IMR-90 (cell line): ENCODE measurements around the gene PAEP. TPM values are rescaled to one million over a fixed set of nuclear protein-coding genes. Genes with fewer than 3 reads are reported as not detected.

Experiments used
- ATAC-seq: fragments of 200-7000 bp; cut with Tn5 transposase; 2 replicates; pipeline ENCODE4 v1.9.1; 2020; ENCODE audit warnings: low read depth, mild to moderate bottlenecking, moderate library complexity
- BruUV-seq: library from RNA; stranded (reverse); fragments of 400-500 nt; replicated peaks from 2 replicates; lab custom pipeline; 2021; lab: Mats Ljungman, UMichigan
- CTCF ChIA-PET: fragments of 300-600 bp; formaldehyde crosslinking; extraction: SDS; loops from one replicate; lab custom pipeline; 2021; ENCODE audit warnings: antibody characterized with exemption; lab: Yijun Ruan, JAX
- POLR2A ChIA-PET: fragments of 300-600 bp; sonication (Branson Sonifier 250); formaldehyde crosslinking; loops from one replicate; lab custom pipeline; 2022; ENCODE audit warnings: antibody characterized with exemption; ENCODE audit not compliant: unreplicated experiment; lab: Charles Lee
- DNase-seq: peaks from one replicate; pipeline ENCODE4 v3.0.0; 2013
- H2AFZ ChIP-seq: replicated peaks from 2 replicates; pipeline ENCODE3; 2013; ENCODE audit warnings: low read length, mild to moderate bottlenecking; ENCODE audit not compliant: poor library complexity
- H2AK5ac ChIP-seq: 2 replicates; pipeline ENCODE4 v1.6.1; 2013; ENCODE audit warnings: low read depth, low read length, inconsistent platforms
- H2AK9ac ChIP-seq: replicated peaks from 2 replicates; pipeline ENCODE3; 2013; ENCODE audit warnings: mild to moderate bottlenecking, low read depth, low read length, moderate library complexity; ENCODE audit not compliant: poor library complexity
- H2BK120ac ChIP-seq: 2 replicates; pipeline ENCODE4 v1.6.1; 2013; ENCODE audit warnings: low read depth, low read length, inconsistent platforms
- H2BK15ac ChIP-seq: 3 replicates; pipeline ENCODE4 v1.6.1; 2013; ENCODE audit warnings: low read depth, low read length, inconsistent platforms
- H2BK20ac ChIP-seq: 2 replicates; pipeline ENCODE4 v1.6.1; 2013; ENCODE audit warnings: low read depth, mild to moderate bottlenecking, inconsistent platforms, low read length, moderate library complexity
- H2BK5ac ChIP-seq: 2 replicates; pipeline ENCODE4 v1.6.1; 2013; ENCODE audit warnings: mild to moderate bottlenecking, low read depth, low read length, inconsistent platforms; ENCODE audit not compliant: poor library complexity, severe bottlenecking
- H3K14ac ChIP-seq: replicated peaks from 2 replicates; pipeline ENCODE4 v1.6.1; 2013; ENCODE audit warnings: low read depth, low read length, inconsistent platforms
- H3K18ac ChIP-seq: 2 replicates; pipeline ENCODE4 v1.6.1; 2013; ENCODE audit warnings: low read depth, low read length, control low read depth
- H3K23ac ChIP-seq: 2 replicates; pipeline ENCODE4 v1.6.1; 2013; ENCODE audit warnings: low read depth, low read length, inconsistent platforms
- H3K27ac ChIP-seq: 2 replicates; pipeline ENCODE4 v1.5.1; 2013; ENCODE audit warnings: mild to moderate bottlenecking, control low read depth, low read length; ENCODE audit not compliant: insufficient read depth
- H3K27me3 ChIP-seq: 2 replicates; pipeline ENCODE4 v1.6.1; 2013; ENCODE audit warnings: low read length; ENCODE audit not compliant: control insufficient read depth, insufficient read depth
- H3K36me3 ChIP-seq: 2 replicates; pipeline ENCODE4 v1.6.1; 2013; ENCODE audit warnings: low read length, mixed read lengths; ENCODE audit not compliant: control insufficient read depth, insufficient read depth
- H3K4ac ChIP-seq: 2 replicates; pipeline ENCODE4 v1.6.1; 2013; ENCODE audit warnings: low read depth, low read length, inconsistent platforms
- H3K4me1 ChIP-seq: 2 replicates; pipeline ENCODE4 v1.6.1; 2013; ENCODE audit warnings: low read length, mixed read lengths; ENCODE audit not compliant: control insufficient read depth, insufficient read depth
- H3K4me2 ChIP-seq: 2 replicates; pipeline ENCODE4 v1.6.1; 2013; ENCODE audit warnings: low read depth, mild to moderate bottlenecking, control low read depth, low read length, moderate library complexity
- H3K4me3 ChIP-seq: 2 replicates; pipeline ENCODE4 v1.5.1; 2013; ENCODE audit warnings: low read depth, mild to moderate bottlenecking, control low read depth, low read length, moderate library complexity; ENCODE audit not compliant: insufficient read depth
- H3K56ac ChIP-seq: 2 replicates; pipeline ENCODE4 v1.6.1; 2013; ENCODE audit warnings: low read length, inconsistent platforms; ENCODE audit not compliant: insufficient read depth; ENCODE audit errors: extremely low read depth
- H3K79me1 ChIP-seq, 2 experiments: 2 replicates each; pipeline ENCODE4 v1.6.1; 2013; ENCODE audit warnings: low read length in 2 of 2, inconsistent platforms in 1 of 2, low read depth in 1 of 2
- H3K9ac ChIP-seq: 2 replicates; pipeline ENCODE4 v1.6.1; 2013; ENCODE audit warnings: low read depth, low read length, control low read depth
- H3K9me1 ChIP-seq: 2 replicates; pipeline ENCODE4 v1.6.1; 2013; ENCODE audit warnings: low read length, inconsistent platforms; ENCODE audit not compliant: insufficient read depth
- H3K9me3 ChIP-seq: 2 replicates; pipeline ENCODE4 v1.6.1; 2013; ENCODE audit warnings: low read length; ENCODE audit not compliant: control insufficient read depth, insufficient read depth
- H4K20me1 ChIP-seq: 2 replicates; pipeline ENCODE4 v1.6.1; 2013; ENCODE audit warnings: low read length, inconsistent platforms; ENCODE audit not compliant: insufficient read depth
- H4K5ac ChIP-seq: 2 replicates; pipeline ENCODE4 v1.6.1; 2013; ENCODE audit warnings: mild to moderate bottlenecking, low read depth, low read length, control low read depth
- H4K8ac ChIP-seq, 2 experiments: 2 replicates each; pipeline ENCODE4 v1.6.1; 2013; ENCODE audit warnings: low read depth in 2 of 2, low read length in 2 of 2, control low read depth in 1 of 2, inconsistent platforms in 1 of 2
- H4K91ac ChIP-seq: 2 replicates; pipeline ENCODE4 v1.6.1; 2013; ENCODE audit warnings: low read depth, low read length, inconsistent platforms; ENCODE audit not compliant: insufficient read depth
- BHLHE40 ChIP-seq: fragments of 150-350 bp; IDR thresholded peaks from 2 replicates; pipeline ENCODE4 v1.6.1; 2016; ENCODE audit warnings: mild to moderate bottlenecking, low read depth, low read length
- CEBPB ChIP-seq: IDR thresholded peaks from 2 replicates; pipeline ENCODE4 v1.6.1; 2012; ENCODE audit warnings: low read depth, low read length, improper control_type of control experiment
- CTCF ChIP-seq: conservative IDR thresholded peaks from 2 replicates; pipeline ENCODE4 v1.5.1; 2012; ENCODE audit warnings: mild to moderate bottlenecking, low read depth, low read length, improper control_type of control experiment
- MAFK ChIP-seq: IDR thresholded peaks from 2 replicates; pipeline ENCODE4 v1.6.1; 2012; ENCODE audit warnings: low read depth, low read length, improper control_type of control experiment
- MXI1 ChIP-seq: IDR thresholded peaks from 2 replicates; pipeline ENCODE4 v1.6.1; 2012; ENCODE audit warnings: low read depth, mild to moderate bottlenecking, low read length, moderate library complexity, borderline replicate concordance
- POLR2A ChIP-seq: IDR thresholded peaks from 2 replicates; pipeline ENCODE4 v1.6.1; 2012; ENCODE audit warnings: mild to moderate bottlenecking, low read depth, low read length
- RAD21 ChIP-seq: IDR thresholded peaks from 2 replicates; pipeline ENCODE4 v1.6.1; 2012; ENCODE audit warnings: low read length, improper control_type of control experiment
- USF2 ChIP-seq: fragments of 150-350 bp; IDR thresholded peaks from 2 replicates; pipeline ENCODE4 v1.6.1; 2017; ENCODE audit warnings: mild to moderate bottlenecking, antibody characterized with exemption, low read length, low read depth
- WGBS, 2 experiments: methylation state at CpG; one replicate each; pipeline versions ENCODE4 v1.1.5 to v1.1.7; 2013; ENCODE audit warnings: missing lambda C conversion rate in 2 of 2; ENCODE audit not compliant: insufficient read length in 1 of 2; ENCODE audit errors: extremely low coverage in 2 of 2; 5-methylcytosine and 5-hydroxymethylcytosine counted together
- dilution Hi-C: fragments of 300-500 bp; cut with HindIII; formaldehyde crosslinking; loops from one replicate; pipeline ENCODE4 v1.14.3; 2018; ENCODE audit warnings: low sequenced_read_pairs; ENCODE audit not compliant: unreplicated experiment
- in situ Hi-C: fragments of 300-500 bp; cut with MboI; formaldehyde crosslinking; loops from 3 replicates; pipeline ENCODE4 v1.14.3; 2019; ENCODE audit warnings: low sequenced_read_pairs, inconsistent platforms, mixed read lengths
- intact Hi-C: fragments of 100-400 bp; cut with micrococcal nuclease; formaldehyde crosslinking; loops from 2 replicates; pipeline ENCODE4 v1.10.0; 2022
- polyA plus RNA-seq, 3 experiments: library from polyadenylated mRNA; depleted of rRNA; stranded (reverse); fragments of >200 nt; gene quantifications; 2 replicates each; pipeline ENCODE4 v1.2.3, GENCODE V29; 2012; ENCODE audit warnings: low replicate concordance in 1 of 3
- total RNA-seq: library from RNA; depleted of rRNA; stranded (reverse); fragments of >200 nt; gene quantifications from 2 replicates; pipeline ENCODE4 v1.2.3, GENCODE V29; 2012

Gene PAEP
- total and polyA plus RNA-seq, 2 of the 4 experiments (the other 2 are of a cell fraction): not detected

GRCh38 chr9:135584934-135585333 is 23.4 kb downstream of the PAEP start:
- WGBS, 2 experiments: 47% methylated on average over 3 of the region's 16 CpGs; no CpG with 5 or more reads in 1 of the 2 experiments
- Histone ChIP-seq H4K8ac (no peak overlapping the region), H2BK20ac (no peak overlapping the region), H3K4me2 (no peak overlapping the region), H3K56ac (no peak overlapping the region), H4K5ac (no peak overlapping the region), H4K20me1 (no peaks in the 10 kb centered on the region), H3K9me3 (no peaks in the 10 kb centered on the region), H3K18ac (no peak overlapping the region), H3K27ac (no peak overlapping the region), H3K4me3 (no peak overlapping the region), H2AFZ (no peak overlapping the region), H2BK5ac (no peak overlapping the region), H3K27me3 (no peaks in the 10 kb centered on the region), H3K36me3 (no peaks in the 10 kb centered on the region), H3K4me1 (no peaks in the 10 kb centered on the region), H2BK15ac (no peak overlapping the region), H3K9ac (no peak overlapping the region), H3K79me1 (no peaks in the 10 kb centered on the region), H2BK120ac (no peak overlapping the region), H4K91ac (no peak overlapping the region), H3K23ac (no peak overlapping the region), H3K14ac (no peak overlapping the region), H3K4ac (no peak overlapping the region), H2AK5ac (no peak overlapping the region), H2AK9ac (no peak overlapping the region), H3K9me1 (no peaks in the 10 kb centered on the region)
- dilution Hi-C loops: no loop called here
- DNase-seq (no peak), ATAC-seq (no peak)
- ChIA-PET POLR2A (no interaction called here), CTCF (no interaction called here)
- intact Hi-C loops: no loop called here
- TF ChIP-seq USF2 (no peak), CTCF (no peak), RAD21 (no peak), POLR2A (no peak), MXI1 (no peak), CEBPB (no peak), BHLHE40 (no peak), MAFK (no peak)
- in situ Hi-C loops: no loop called here
- no TSS peak for BruUV-seq
